ENCODE measurements around the gene SLC19A2.

GRCh38 chr1:169514566-169515270, 29.0 kb upstream of the SLC19A2 start:
- TF ChIP-seq CTCF (IDR thresholded peaks at IDR 0.05; ENCODE audit: insufficient read depth, low read depth, low read length) (no peak), EZH2 (IDR thresholded peaks at IDR 0.05; ENCODE audit: insufficient read depth, low read length) (no peak)

Measured in astrocyte (in vitro differentiated cells and primary cell).